ENCODE data around the gene SFXN3.
A peak's percentile ranks its signal among the peaks of the same experiment; 100 is the strongest.

Gene SFXN3

GRCh38 chr10:101012525-101013364, 18.3 kb upstream of the SFXN3 start:
- peak; percentile 94 for TF ChIP-seq CTCF (IDR thresholded peaks at IDR 0.05; ENCODE audit: insufficient read depth, low read length, missing control alignments)
- ChIA-PET POLR2A (no interaction called here), CTCF (interaction anchor here (1.0 to 7.4 kb wide), 11 partner anchors 14 to 66 kb away, joined by 3 to 336 read pairs (median 5); partner anchors contain the start of genes LZTS2, PDZD7 and SFXN3)
- no peak for DNase-seq (ENCODE audit: low read depth, low spot score)
- H3K4me3 ChIP-seq (ENCODE audit: low read depth, low read length), result no peak overlapping the region

- CTCF ChIA-PET, result interaction anchor here (1.3 to 7.3 kb wide), 10 partner anchors 17 to 129 kb away, joined by 3 to 803 read pairs (median 10); partner anchors contain the start of genes KAZALD1, LZTS2, MRPL43 and PDZD7
- no peak for TF ChIP-seq CTCF (IDR thresholded peaks at IDR 0.05; ENCODE audit: insufficient read depth, low read length, missing control alignments)
- POLR2A ChIA-PET, result interaction anchor here (2.0 kb wide), 1 partner anchor 13 kb away, joined by 16 read pairs; the partner anchor contains the start of gene LZTS2
- no peak overlapping the region for H3K4me3 ChIP-seq (ENCODE audit: low read depth, low read length)
- DNase-seq (ENCODE audit: low read depth, low spot score), result no peak
These were observed 17.6 kb upstream of the SFXN3 start for GRCh38 chr10:101013365-101013825.

DNA sequence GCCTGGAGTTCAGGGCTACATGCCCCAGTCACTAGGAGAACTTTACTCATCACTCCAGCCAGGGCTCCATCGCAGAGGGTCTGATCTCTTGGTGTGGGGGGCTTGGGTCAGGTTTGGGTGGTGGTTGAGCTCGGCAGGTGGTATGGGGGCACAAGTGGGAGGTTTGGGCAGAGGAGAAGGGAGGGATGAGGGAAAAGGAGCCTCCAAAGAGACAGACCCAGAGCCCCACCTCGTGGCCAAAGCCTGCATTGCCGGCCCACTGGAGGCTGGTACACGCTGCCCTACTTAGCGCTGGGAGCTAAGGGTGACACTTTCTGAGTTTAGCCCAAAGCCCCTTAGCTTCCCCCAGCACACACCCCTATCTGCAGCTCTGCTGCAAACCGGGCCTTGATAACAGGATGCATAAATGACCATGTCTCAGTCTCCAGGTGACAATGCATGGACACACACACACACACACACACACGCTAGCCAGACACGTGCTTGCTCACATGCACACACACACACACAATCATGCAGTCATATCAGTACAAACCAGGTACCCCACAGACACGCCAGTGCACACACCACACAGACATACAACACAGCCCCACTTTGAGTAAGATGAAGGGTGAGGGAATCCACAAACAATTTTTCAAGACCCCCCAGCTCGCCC, 16.7 kb upstream of the SFXN3 start:
- peak; percentile 96 for TF ChIP-seq CTCF (IDR thresholded peaks at IDR 0.05; ENCODE audit: insufficient read depth, low read length, missing control alignments)
- CTCF ChIA-PET, result interaction anchor here (0.6 to 7.3 kb wide), 30 partner anchors 10 to 576 kb away, joined by 3 to 803 read pairs (median 4); partner anchors contain the start of genes KAZALD1, LZTS2, MRPL43 and PDZD7
- DNase-seq (ENCODE audit: low read depth, low spot score), result no peak
- POLR2A ChIA-PET, result interaction anchor here (1.2 to 2.0 kb wide), 4 partner anchors 14 to 39 kb away, joined by 4 to 16 read pairs (median 5); partner anchors contain the start of gene LZTS2
- H3K4me3 ChIP-seq (ENCODE audit: low read depth, low read length), result no peak overlapping the region

DNA sequence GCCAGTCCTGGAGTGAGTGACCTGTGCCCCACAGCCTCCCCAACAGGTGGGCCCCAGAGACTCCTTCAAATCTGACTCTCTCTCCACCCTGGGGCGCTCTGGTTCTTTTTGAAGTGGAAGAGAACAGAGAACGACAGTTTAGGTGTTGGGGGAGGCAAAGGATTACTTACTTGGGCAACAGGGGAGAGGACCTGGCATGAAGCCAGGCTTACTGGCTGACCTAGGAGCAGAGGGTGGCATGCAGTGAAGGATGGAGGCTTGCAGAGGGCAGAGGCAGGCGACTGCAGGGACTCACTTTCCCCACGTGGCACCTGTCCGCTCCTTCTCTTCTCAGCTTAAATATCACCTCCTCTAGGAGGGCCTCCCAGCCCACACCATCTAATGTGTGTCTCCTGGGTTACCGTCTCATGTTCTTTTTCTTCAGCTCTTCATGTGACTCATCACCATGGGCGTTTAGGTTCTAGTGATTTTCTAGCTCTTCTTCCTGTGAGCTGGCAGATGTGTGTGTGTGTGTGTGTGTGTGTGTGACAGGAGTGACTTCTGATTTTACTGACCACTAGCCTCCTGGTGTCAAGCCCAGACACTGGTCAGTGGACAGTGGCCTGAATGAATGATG, 16.0 kb upstream of the SFXN3 start:
- ChIA-PET POLR2A (interaction anchor here (1.2 to 2.0 kb wide), 4 partner anchors 15 to 40 kb away, joined by 4 to 16 read pairs (median 5); partner anchors contain the start of gene LZTS2), CTCF (interaction anchor here (0.6 to 7.3 kb wide), 30 partner anchors 9 to 577 kb away, joined by 3 to 803 read pairs (median 4); partner anchors contain the start of genes KAZALD1, LZTS2, MRPL43 and PDZD7)
- H3K4me3 ChIP-seq (ENCODE audit: low read depth, low read length), result no peak overlapping the region
- no peak for TF ChIP-seq CTCF (IDR thresholded peaks at IDR 0.05; ENCODE audit: insufficient read depth, low read length, missing control alignments)
- no peak for DNase-seq (ENCODE audit: low read depth, low spot score)

DNA sequence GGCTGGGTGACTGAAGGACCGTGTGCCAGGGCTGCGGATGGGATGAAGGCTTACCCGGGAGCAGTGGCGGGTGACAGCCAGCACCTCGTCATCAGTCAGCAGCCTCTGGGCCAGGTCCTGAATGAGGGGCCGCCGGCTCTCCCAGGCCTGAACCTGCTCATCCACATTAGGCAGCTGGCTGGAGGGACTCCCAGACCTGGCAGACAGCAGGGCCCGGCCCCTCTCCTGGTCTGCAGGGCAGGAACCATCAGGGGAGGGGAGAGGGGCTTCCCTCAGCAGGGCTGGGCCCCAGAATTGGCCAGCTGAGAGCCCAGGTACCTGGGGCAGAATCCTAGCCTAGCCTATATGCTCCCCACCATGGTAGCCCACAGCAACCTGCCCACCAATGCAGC, 15.5 kb upstream of the SFXN3 start:
- TF ChIP-seq CTCF (IDR thresholded peaks at IDR 0.05; ENCODE audit: insufficient read depth, low read length, missing control alignments), result no peak
- H3K4me3 ChIP-seq (ENCODE audit: low read depth, low read length), result no peak overlapping the region
- CTCF ChIA-PET, result interaction anchor here (0.7 to 7.3 kb wide), 12 partner anchors 9 to 454 kb away, joined by 3 to 803 read pairs (median 10); partner anchors contain the start of genes KAZALD1, LZTS2, MRPL43 and PDZD7
- POLR2A ChIA-PET, result interaction anchor here (1.2 to 1.3 kb wide), 3 partner anchors 17 to 46 kb away, joined by 3 to 6 read pairs (median 4); no protein-coding TSS in a partner anchor
- no peak for DNase-seq (ENCODE audit: low read depth, low spot score)

Measured in AG04449 (cell line).